ENCODE measurements around the gene FEZF1. TPM values are rescaled to one million over a fixed set of nuclear protein-coding genes. Genes with fewer than 3 reads are reported as not detected.

The FEZF1 gene
- total and polyA plus RNA-seq, 10 of the 15 experiments (the other 5 are each of a cell fraction or from before 2014, with no cell fraction given): not detected

- TF ChIP-seq ZBTB40 (IDR thresholded peaks at IDR 0.05; ENCODE audit: borderline replicate concordance) (no peak), CEBPB (IDR thresholded peaks at IDR 0.05; ENCODE audit: borderline replicate concordance in 1 of 2, low read depth in 2 of 2, low read length in 2 of 2) (no peak), FOXM1 (IDR thresholded peaks at IDR 0.05; ENCODE audit: low read depth, low read length) (no peak), ZBTB33 (IDR thresholded peaks at IDR 0.05) (no peak), SP1 (IDR thresholded peaks at IDR 0.05; ENCODE audit: low read depth, low read length) (no peak), ZNF687 (IDR thresholded peaks at IDR 0.05) (no peak), NBN (IDR thresholded peaks at IDR 0.05) (no peak), SIN3A (IDR thresholded peaks at IDR 0.05; ENCODE audit: low read depth, low read length) (no peak)
Measured at GRCh38 chr7:122314284-122314683, 9.7 kb upstream of the FEZF1 start (continued).

Data from GM12878 (cell line).